PC-9 (cell line): ENCODE measurements around the gene SHE.

Source experiments
- CTCF ChIP-seq: fragments of 200-600 bp; sonication (generic); conservative IDR thresholded peaks from 2 replicates; pipeline ENCODE4 v1.6.1; 2017; ENCODE audit warnings: mixed run types, antibody characterized with exemption, mild to moderate bottlenecking, moderate library complexity
- EZH2 ChIP-seq: fragments of 200-600 bp; sonication (generic); IDR thresholded peaks from 2 replicates; pipeline ENCODE4 v1.8.0; 2017; ENCODE audit warnings: antibody characterized with exemption, low read depth

GRCh38 chr1:154495496-154496273 lies 6.5 kb downstream of the SHE start:
- TF ChIP-seq CTCF (no peak), EZH2 (no peak)
